Smooth muscle cell of the coronary artery (primary cell): ENCODE results near the gene BAZ1B. TPM values are rescaled to one million over a fixed set of nuclear protein-coding genes. Genes with fewer than 3 reads are reported as not detected.

Experiments used
- total RNA-seq: library from RNA; depleted of rRNA; stranded (reverse); fragments of >200 nt; gene quantifications from 2 replicates; pipeline ENCODE4 v1.2.3, GENCODE V29; 2014; ENCODE audit warnings: low replicate concordance

Gene BAZ1B
- 36.4 and 37.2 TPM in 2 replicates for total RNA-seq

GRCh38 chr7:73522105-73522872, at the start of gene BAZ1B:
BAZ1B (minus strand) TSS chr7:73522293; CDS start chr7:73521933, 360 bp downstream.

GRCh38 chr7:73557397-73558257, 35.5 kb upstream of the BAZ1B start, which contains the start of gene BCL7B:
BCL7B (minus strand) TSS chr7:73557690; CDS start chr7:73557578, 112 bp downstream.

Other genes starting within 250 kb of the BAZ1B start
- gene NSUN5, start 213.5 kb downstream of the BAZ1B start, total RNA-seq: 9.0 and 14.4 TPM in 2 replicates
- gene TRIM50, start 194.2 kb downstream of the BAZ1B start, total RNA-seq: not detected in 2 replicates
- gene FKBP6, start 194.1 kb downstream of the BAZ1B start, total RNA-seq: 0.12 TPM in 1 of 2 replicates, not detected in the other
- gene FZD9, start 88.5 kb downstream of the BAZ1B start, total RNA-seq: 0.12 and 0.98 TPM in 2 replicates
- 12.1 and 16.1 TPM in 2 replicates for gene BCL7B, start 35.4 kb upstream of the BAZ1B start, total RNA-seq
- 83.4 and 114 TPM in 2 replicates for gene TBL2, start 56.3 kb upstream of the BAZ1B start, total RNA-seq
- gene MLXIPL, start 102.2 kb upstream of the BAZ1B start, total RNA-seq: 0.23 TPM in 1 of 2 replicates, not detected in the other
- 3.7 and 4.2 TPM in 2 replicates for gene VPS37D, start 145.5 kb upstream of the BAZ1B start, total RNA-seq
- gene DNAJC30, start 161.2 kb upstream of the BAZ1B start, total RNA-seq: 1.8 and 2.0 TPM in 2 replicates
- 51.5 and 62.3 TPM in 2 replicates for gene BUD23, start 161.3 kb upstream of the BAZ1B start, total RNA-seq
- 20.6 and 23.7 TPM in 2 replicates for gene STX1A, start 197.4 kb upstream of the BAZ1B start, total RNA-seq
- 6.6 and 8.9 TPM in 2 replicates for gene ABHD11, start 216.5 kb upstream of the BAZ1B start, total RNA-seq
- gene CLDN3, start 248.0 kb upstream of the BAZ1B start, total RNA-seq: not detected in 2 replicates